Upper lobe of left lung (tissue), 4 donors: ENCODE data around the gene ADAMTS14.

Experiments
- EP300 ChIP-seq, 4 donors: sonication (generic); formaldehyde crosslinking; IDR thresholded peaks; one replicate each; pipeline ENCODE4 v1.5.1; 2017; ENCODE audit warnings: antibody characterized with exemption in 4 of 4, control low read depth in 2 of 4
- TF ChIP-seq, protein P1 (sequence below), 6 experiments: fragments of 450-650 bp in 4 of 6; fragments of 200-600 bp in 2 of 6; sonication (generic) in 2 of 6; IDR thresholded peaks; one replicate each; pipeline ENCODE4 v1.5.1; 2016 to 2019; ENCODE audit warnings: antibody characterized with exemption in 6 of 6

- TF ChIP-seq, protein P1, sequence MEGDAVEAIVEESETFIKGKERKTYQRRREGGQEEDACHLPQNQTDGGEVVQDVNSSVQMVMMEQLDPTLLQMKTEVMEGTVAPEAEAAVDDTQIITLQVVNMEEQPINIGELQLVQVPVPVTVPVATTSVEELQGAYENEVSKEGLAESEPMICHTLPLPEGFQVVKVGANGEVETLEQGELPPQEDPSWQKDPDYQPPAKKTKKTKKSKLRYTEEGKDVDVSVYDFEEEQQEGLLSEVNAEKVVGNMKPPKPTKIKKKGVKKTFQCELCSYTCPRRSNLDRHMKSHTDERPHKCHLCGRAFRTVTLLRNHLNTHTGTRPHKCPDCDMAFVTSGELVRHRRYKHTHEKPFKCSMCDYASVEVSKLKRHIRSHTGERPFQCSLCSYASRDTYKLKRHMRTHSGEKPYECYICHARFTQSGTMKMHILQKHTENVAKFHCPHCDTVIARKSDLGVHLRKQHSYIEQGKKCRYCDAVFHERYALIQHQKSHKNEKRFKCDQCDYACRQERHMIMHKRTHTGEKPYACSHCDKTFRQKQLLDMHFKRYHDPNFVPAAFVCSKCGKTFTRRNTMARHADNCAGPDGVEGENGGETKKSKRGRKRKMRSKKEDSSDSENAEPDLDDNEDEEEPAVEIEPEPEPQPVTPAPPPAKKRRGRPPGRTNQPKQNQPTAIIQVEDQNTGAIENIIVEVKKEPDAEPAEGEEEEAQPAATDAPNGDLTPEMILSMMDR (IDR thresholded peaks at IDR 0.05), result no peak
- TF ChIP-seq EP300 (IDR thresholded peaks at IDR 0.05), result no peak
These were observed 12.6 kb downstream of the ADAMTS14 start for GRCh38 chr10:70684839-70685454.
